Endodermal cell (in vitro differentiated cells): ENCODE results near the gene KCNK3. TPM values are rescaled to one million over a fixed set of nuclear protein-coding genes. Genes with fewer than 3 reads are reported as not detected.
A peak's percentile ranks its signal among the peaks of the same experiment; 100 is the strongest.

ENCODE experiments used
- DNase-seq: peaks from one replicate; pipeline ENCODE4 v3.0.0-alpha.2; 2017
- H3K27ac ChIP-seq: 2 replicates; pipeline ENCODE4 v1.5.1; 2013; ENCODE audit warnings: mild to moderate bottlenecking, low read depth, low read length, moderate library complexity
- H3K27me3 ChIP-seq: 2 replicates; pipeline ENCODE4 v1.6.1; 2013; ENCODE audit warnings: mild to moderate bottlenecking, low read length, moderate library complexity; ENCODE audit not compliant: insufficient read depth, control insufficient read depth, poor library complexity, severe bottlenecking
- H3K36me3 ChIP-seq: 2 replicates; pipeline ENCODE4 v1.7.0; 2013; ENCODE audit warnings: mild to moderate bottlenecking, low read length, moderate library complexity; ENCODE audit not compliant: control insufficient read depth, insufficient read depth
- H3K4me1 ChIP-seq: one replicate; pipeline ENCODE4 v1.7.0; 2013; ENCODE audit warnings: low read length; ENCODE audit not compliant: control insufficient read depth, insufficient read depth
- H3K4me3 ChIP-seq: 2 replicates; pipeline ENCODE4 v1.5.1; 2013; ENCODE audit warnings: mild to moderate bottlenecking, low read length, moderate library complexity
- H3K9ac ChIP-seq: 2 replicates; pipeline ENCODE4 v1.6.1; 2013; ENCODE audit warnings: mild to moderate bottlenecking, low read length, moderate library complexity; ENCODE audit not compliant: poor library complexity, severe bottlenecking; ENCODE audit errors: extremely low read depth
- H3K9me3 ChIP-seq: 2 replicates; pipeline ENCODE4 v1.6.1; 2013; ENCODE audit warnings: mild to moderate bottlenecking, low read length, moderate library complexity; ENCODE audit not compliant: control insufficient read depth
- H3K27ac Mint-ChIP-seq: 2 replicates; pipeline ENCODE4 v1.8.0; 2020; ENCODE audit warnings: mixed read lengths
- H3K27me3 Mint-ChIP-seq: 2 replicates; pipeline ENCODE4 v1.8.0; 2021; ENCODE audit warnings: mild to moderate bottlenecking, mixed read lengths; ENCODE audit not compliant: insufficient read depth
- H3K36me3 Mint-ChIP-seq: 2 replicates; pipeline ENCODE4 v1.8.0; 2020; ENCODE audit warnings: low read depth, mixed read lengths
- H3K4me1 Mint-ChIP-seq: 2 replicates; pipeline ENCODE4 v1.8.0; 2020; ENCODE audit warnings: mixed read lengths
- H3K4me3 Mint-ChIP-seq: 2 replicates; pipeline ENCODE4 v1.8.0; 2020; ENCODE audit warnings: mild to moderate bottlenecking, moderate library complexity, mixed read lengths
- H3K9me3 Mint-ChIP-seq: 2 replicates; pipeline ENCODE4 v1.8.0; 2020; ENCODE audit warnings: mild to moderate bottlenecking, mixed read lengths
- CTCF ChIP-seq: fragments of 200-600 bp; sonication (generic); conservative IDR thresholded peaks from 2 replicates; pipeline ENCODE4 v1.5.0; 2021; ENCODE audit warnings: antibody characterized with exemption, mild to moderate bottlenecking
- WGBS, 2 experiments: methylation state at CpG; one replicate each; pipeline versions ENCODE4 v1.1.5 to v1.1.7; 2013; ENCODE audit warnings: missing lambda C conversion rate in 2 of 2, mixed read lengths in 1 of 2; ENCODE audit not compliant: insufficient coverage in 1 of 2, insufficient read length in 1 of 2; 5-methylcytosine and 5-hydroxymethylcytosine counted together
- total RNA-seq, 2 donors: library from RNA; stranded (reverse); fragmentation: NEBNext Ultra II Directional in 1 of 2; extraction: Animal tissue kit (Norgen Biotek cat#: 25700) in 1 of 2; gene quantifications; 2 replicates in 1 of 2; 3 replicates in 1 of 2; pipeline ENCODE4 v1.2.1, GENCODE V29; 2021

Gene KCNK3
- total RNA-seq, 2 donors from 2014 or later = not detected

DNA sequence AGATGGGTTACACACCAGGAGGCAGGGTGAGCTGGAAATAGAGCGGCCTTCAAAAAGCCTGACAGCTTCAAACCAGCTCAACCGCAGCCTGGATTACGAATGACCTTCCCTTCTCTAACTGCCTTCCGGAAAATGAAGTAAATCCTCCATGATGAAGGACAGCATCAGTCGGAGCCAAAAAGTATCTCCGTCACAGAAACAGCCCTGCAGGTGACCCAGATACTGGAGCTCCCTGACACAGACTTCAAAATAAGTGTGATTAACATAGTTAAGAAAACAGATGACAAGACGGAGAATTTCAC is 41.1 kb upstream of the KCNK3 start:
- no peak overlapping the region for H3K27ac Mint-ChIP-seq
- DNase-seq = no peak
- peaks cover 2% of the 10 kb centered on the region for H3K4me1 Mint-ChIP-seq
- no peaks in the 10 kb centered on the region for H3K9me3 ChIP-seq
- WGBS, 2 experiments = 94 to 97% methylated on average over 7 of the region's 7 CpGs
- H3K36me3 Mint-ChIP-seq = no peaks in the 10 kb centered on the region
- no peak for TF ChIP-seq CTCF
- no peaks in the 10 kb centered on the region for H3K27me3 ChIP-seq
- no peaks in the 10 kb centered on the region for H3K36me3 ChIP-seq
- no peak overlapping the region for H3K9ac ChIP-seq
- no peaks in the 10 kb centered on the region for H3K4me1 ChIP-seq
- H3K9me3 Mint-ChIP-seq = no peaks in the 10 kb centered on the region
- H3K4me3 ChIP-seq = no peak overlapping the region
- peaks cover 6% of the 10 kb centered on the region for H3K27me3 Mint-ChIP-seq
- no peak overlapping the region for H3K4me3 Mint-ChIP-seq
- H3K27ac ChIP-seq = no peak overlapping the region

- 83 to 94% methylated on average over 2 to 7 of the region's 7 CpGs for WGBS, 2 experiments
- no peak overlapping the region for H3K4me3 Mint-ChIP-seq
- H3K4me3 ChIP-seq = no peak overlapping the region
- no peaks in the 10 kb centered on the region for H3K4me1 ChIP-seq
- H3K9ac ChIP-seq = no peak overlapping the region
- no peaks in the 10 kb centered on the region for H3K36me3 ChIP-seq
- H3K27ac ChIP-seq = no peak overlapping the region
- H3K27me3 Mint-ChIP-seq = peaks cover 6% of the 10 kb centered on the region
- H3K36me3 Mint-ChIP-seq = no peaks in the 10 kb centered on the region
- peaks cover 2% of the 10 kb centered on the region for H3K4me1 Mint-ChIP-seq
- TF ChIP-seq CTCF = no peak
- H3K9me3 Mint-ChIP-seq = no peaks in the 10 kb centered on the region
- H3K27me3 ChIP-seq = no peaks in the 10 kb centered on the region
- no peaks in the 10 kb centered on the region for H3K9me3 ChIP-seq
- no peak overlapping the region for H3K27ac Mint-ChIP-seq
- DNase-seq = peak; percentile 28
These were observed 40.7 kb upstream of the KCNK3 start for GRCh38 chr2:26651799-26652198.

DNA sequence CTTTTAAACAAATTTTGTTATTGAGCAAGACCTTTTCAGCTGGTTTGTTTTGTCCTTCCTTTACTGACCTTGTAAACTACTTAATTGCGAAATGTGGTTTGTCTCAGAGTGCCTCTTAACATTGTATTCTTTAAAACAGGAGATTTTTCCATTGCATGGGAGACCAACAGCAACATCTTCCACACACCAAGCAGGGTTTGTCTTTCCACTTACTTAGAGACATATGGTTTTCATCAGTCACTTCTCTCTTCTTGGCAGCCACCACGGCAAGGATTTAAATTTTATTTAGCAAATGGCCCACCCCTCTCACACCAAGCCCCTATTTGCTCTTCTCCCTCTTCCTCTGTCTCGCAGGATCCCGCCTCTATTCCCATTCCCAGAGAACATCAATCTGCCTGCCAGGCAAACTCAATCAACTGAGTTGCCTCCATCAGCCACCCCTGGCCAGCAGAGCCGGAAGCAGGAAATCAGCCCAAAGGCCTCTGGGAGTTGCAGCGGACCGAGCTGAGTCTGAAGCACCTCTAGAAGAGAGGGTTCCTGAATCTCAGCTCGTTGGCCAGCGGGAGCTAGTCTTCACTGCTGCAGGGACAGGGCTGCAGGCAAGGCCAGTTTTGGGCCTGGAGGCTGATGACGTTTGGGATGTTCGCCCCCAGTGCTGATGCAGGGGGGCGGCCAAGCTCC is 40.0 kb upstream of the KCNK3 start:
- no peak overlapping the region for H3K27ac ChIP-seq
- DNase-seq = peak; percentile 51
- WGBS, 2 experiments = 90 to 91% methylated on average over 6 to 12 of the region's 12 CpGs
- H3K36me3 Mint-ChIP-seq = no peaks in the 10 kb centered on the region
- TF ChIP-seq CTCF = no peak
- H3K36me3 ChIP-seq = no peaks in the 10 kb centered on the region
- no peak overlapping the region for H3K4me3 Mint-ChIP-seq
- H3K9ac ChIP-seq = no peak overlapping the region
- H3K9me3 Mint-ChIP-seq = peaks cover 2% of the 10 kb centered on the region
- no peaks in the 10 kb centered on the region for H3K4me1 ChIP-seq
- H3K27me3 ChIP-seq = no peaks in the 10 kb centered on the region
- peaks cover 6% of the 10 kb centered on the region for H3K27me3 Mint-ChIP-seq
- H3K4me3 ChIP-seq = no peak overlapping the region
- no peaks in the 10 kb centered on the region for H3K9me3 ChIP-seq
- H3K4me1 Mint-ChIP-seq = peaks cover 2% of the 10 kb centered on the region
- H3K27ac Mint-ChIP-seq = no peak overlapping the region
